HCT116 (cell line): ENCODE results near the gene FHOD3. TPM values are rescaled to one million over a fixed set of nuclear protein-coding genes. Genes with fewer than 3 reads are reported as not detected.

ENCODE experiments used
- ATAC-seq: fragments of 200-7000 bp; cut with Tn5 transposase; 2 replicates; pipeline ENCODE4 v1.9.1; 2020; ENCODE audit warnings: mild to moderate bottlenecking, moderate library complexity
- BruUV-seq: library from RNA; stranded (reverse); fragments of 400-500 nt; replicated peaks from 2 replicates; lab custom pipeline; 2021; lab: Mats Ljungman, UMichigan
- CTCF ChIA-PET: fragments of 300-600 bp; sonication (Branson Sonifier 250); formaldehyde crosslinking; loops from one replicate; lab custom pipeline; 2021; ENCODE audit warnings: antibody characterized with exemption; lab: Charles Lee
- POLR2A ChIA-PET: fragments of 300-600, 350-600 bp; sonication (Branson Sonifier 250); formaldehyde crosslinking; loops from one replicate; lab custom pipeline; 2021; ENCODE audit warnings: antibody characterized with exemption; lab: Charles Lee
- RAD21 ChIA-PET, 2 experiments: fragments of 300-600 bp; sonication (Branson Sonifier 250); formaldehyde crosslinking; loops; one replicate each; lab custom pipeline; 2023; ENCODE audit warnings: low total read pairs in 2 of 2; ENCODE audit not compliant: uncharacterized antibody in 2 of 2, unreplicated experiment in 2 of 2, low non-redundant PET in 1 of 2; lab: Charles Lee
- DNase-seq: peaks from one replicate; pipeline ENCODE4 v3.0.0-alpha.2; 2010; ENCODE audit warnings: low read depth, low spot score
- H2AFZ ChIP-seq: fragments of 200-600 bp; shearing (Covaris generic), sonication (generic); 2 replicates; pipeline ENCODE4 v1.6.1; 2017; ENCODE audit warnings: low read depth, mixed run types, mixed read lengths, antibody characterized with exemption, low read length; ENCODE audit not compliant: poor library complexity, severe bottlenecking
- H3K27ac ChIP-seq: 2 replicates; pipeline ENCODE4 v1.5.1; 2012; ENCODE audit warnings: low read depth, low read length
- H3K27me3 ChIP-seq: fragments of 200-600 bp; sonication (generic); 2 replicates; pipeline ENCODE4 v1.6.1; 2016; ENCODE audit warnings: mixed run types, low read length, mixed read lengths; ENCODE audit not compliant: insufficient read depth
- H3K36me3 ChIP-seq, 2 experiments: fragments of 200-500 bp in 1 of 2; fragments of 200-600 bp in 1 of 2; sonication (Bioruptor generic) in 1 of 2; sonication (generic) in 1 of 2; 2 replicates each; pipeline versions ENCODE4 v1.5.1 to v1.6.1; 2014 to 2016; ENCODE audit warnings: low read length in 2 of 2, inconsistent platforms in 1 of 2, mixed read lengths in 1 of 2, mixed run types in 1 of 2; ENCODE audit not compliant: insufficient read depth in 2 of 2, control insufficient read depth in 1 of 2
- H3K4me1 ChIP-seq, 2 experiments: fragments of 200-600 bp in 1 of 2; sonication (generic) in 1 of 2; 2 replicates each; pipeline versions ENCODE4 v1.5.1 to v1.6.1; 2012 to 2017; ENCODE audit warnings: low read length in 2 of 2, inconsistent platforms in 1 of 2, mild to moderate bottlenecking in 1 of 2, mixed read lengths in 1 of 2, mixed run types in 1 of 2, moderate library complexity in 1 of 2; ENCODE audit not compliant: insufficient read depth in 2 of 2, control insufficient read depth in 1 of 2
- H3K4me2 ChIP-seq: fragments of 200-600 bp; sonication (generic); 2 replicates; pipeline ENCODE4 v1.6.1; 2017; ENCODE audit warnings: mixed run types, low read length, mixed read lengths
- H3K4me3 ChIP-seq, 2 experiments: fragments of 200-600 bp in 1 of 2; sonication (generic) in 1 of 2; replicated peaks in 1 of 2; 2 replicates each; pipeline ENCODE4 v1.5.1; 2011 to 2016; ENCODE audit warnings: low read length in 2 of 2, control low read depth in 1 of 2, low read depth in 1 of 2, mild to moderate bottlenecking in 1 of 2, mixed read lengths in 1 of 2, mixed run types in 1 of 2
- H3K79me2 ChIP-seq: fragments of 200-600 bp; sonication (generic); 2 replicates; pipeline ENCODE4 v1.6.1; 2017; ENCODE audit warnings: mild to moderate bottlenecking, mixed run types, low read length, moderate library complexity, mixed read lengths; ENCODE audit not compliant: insufficient read depth
- H3K9ac ChIP-seq: fragments of 200-600 bp; sonication (generic); 2 replicates; pipeline ENCODE4 v1.6.1; 2016; ENCODE audit warnings: low read length, mixed read lengths
- H3K9me2 ChIP-seq: fragments of 200-600 bp; sonication (generic), shearing (Covaris generic); 2 replicates; pipeline ENCODE4 v1.6.1; 2017; ENCODE audit warnings: mixed run types, mild to moderate bottlenecking, moderate library complexity; ENCODE audit not compliant: insufficient read depth
- H3K9me3 ChIP-seq, 2 experiments: fragments of 200-500 bp in 1 of 2; fragments of 200-600 bp in 1 of 2; sonication (Bioruptor generic) in 1 of 2; sonication (generic) in 1 of 2; 2 replicates each; pipeline ENCODE4 v1.6.1; 2014 to 2017; ENCODE audit warnings: low read length in 2 of 2, mixed read lengths in 2 of 2, inconsistent platforms in 1 of 2, low read depth in 1 of 2, mild to moderate bottlenecking in 1 of 2, mixed run types in 1 of 2, moderate library complexity in 1 of 2; ENCODE audit not compliant: control insufficient read depth in 1 of 2, insufficient read depth in 1 of 2
- H4K20me1 ChIP-seq: fragments of 200-600 bp; sonication (generic), shearing (Covaris generic); 2 replicates; pipeline ENCODE4 v1.6.1; 2017; ENCODE audit warnings: mixed run types, mild to moderate bottlenecking, moderate library complexity; ENCODE audit not compliant: insufficient read depth
- CEBPB ChIP-seq: IDR thresholded peaks from 2 replicates; pipeline ENCODE4 v1.6.1; 2012; ENCODE audit warnings: low read depth
- CTCF ChIP-seq, 3 experiments: fragments of 200-600 bp in 1 of 3; sonication (generic) in 1 of 3; IDR thresholded peaks in 2 of 3; conservative IDR thresholded peaks in 1 of 3; 2 replicates each; pipeline ENCODE4 v1.5.1; 2012 to 2017; ENCODE audit warnings: low read depth in 2 of 3, low read length in 2 of 3, antibody characterized with exemption in 1 of 3, borderline replicate concordance in 1 of 3, control low read depth in 1 of 3, mild to moderate bottlenecking in 1 of 3, mixed read lengths in 1 of 3, mixed run types in 1 of 3, moderate library complexity in 1 of 3; ENCODE audit not compliant: insufficient read depth in 1 of 3
- JUND ChIP-seq: IDR thresholded peaks from 2 replicates; pipeline ENCODE4 v1.6.1; 2012
- POLR2A ChIP-seq: IDR thresholded peaks from 2 replicates; pipeline ENCODE4 v1.7.0; 2011; ENCODE audit warnings: borderline replicate concordance; ENCODE audit not compliant: insufficient read depth, insufficient read length; ENCODE audit errors: extremely low read depth
- POLR2AphosphoS5 ChIP-seq: IDR thresholded peaks from 2 replicates; pipeline ENCODE4 v1.6.1; 2011; ENCODE audit warnings: mild to moderate bottlenecking, low read depth, low read length, moderate library complexity
- TCF7L2 ChIP-seq: IDR thresholded peaks from 2 replicates; pipeline ENCODE4 v1.7.0; 2011; ENCODE audit warnings: borderline replicate concordance, inconsistent platforms; ENCODE audit not compliant: insufficient read depth, insufficient read length; ENCODE audit errors: extremely low read depth
- ZFX ChIP-seq: fragments of 450-650 bp; IDR thresholded peaks from 2 replicates; pipeline ENCODE4 v1.6.1; 2017
- intact Hi-C: fragments of 100-400 bp; cut with micrococcal nuclease; formaldehyde crosslinking; loops from 2 replicates; pipeline ENCODE4 v1.10.0; 2022
- total RNA-seq: library from RNA; stranded (reverse); gene quantifications from one replicate; pipeline ENCODE4 v1.2.1, GENCODE V29; 2021; ENCODE audit not compliant: unreplicated experiment
- TF ChIP-seq, protein P1 (sequence below): IDR thresholded peaks from 2 replicates; pipeline ENCODE4 v1.6.1; 2012; ENCODE audit warnings: low read depth
- TF ChIP-seq, protein P2 (sequence below): IDR thresholded peaks from 2 replicates; pipeline ENCODE4 v1.6.1; 2011; ENCODE audit warnings: mild to moderate bottlenecking, low read length, moderate library complexity; ENCODE audit not compliant: insufficient replicate concordance; ENCODE audit errors: extremely low read depth

FHOD3 gene
- total RNA-seq, 1 experiment from 2014 or later = 4.0 TPM

DNA sequence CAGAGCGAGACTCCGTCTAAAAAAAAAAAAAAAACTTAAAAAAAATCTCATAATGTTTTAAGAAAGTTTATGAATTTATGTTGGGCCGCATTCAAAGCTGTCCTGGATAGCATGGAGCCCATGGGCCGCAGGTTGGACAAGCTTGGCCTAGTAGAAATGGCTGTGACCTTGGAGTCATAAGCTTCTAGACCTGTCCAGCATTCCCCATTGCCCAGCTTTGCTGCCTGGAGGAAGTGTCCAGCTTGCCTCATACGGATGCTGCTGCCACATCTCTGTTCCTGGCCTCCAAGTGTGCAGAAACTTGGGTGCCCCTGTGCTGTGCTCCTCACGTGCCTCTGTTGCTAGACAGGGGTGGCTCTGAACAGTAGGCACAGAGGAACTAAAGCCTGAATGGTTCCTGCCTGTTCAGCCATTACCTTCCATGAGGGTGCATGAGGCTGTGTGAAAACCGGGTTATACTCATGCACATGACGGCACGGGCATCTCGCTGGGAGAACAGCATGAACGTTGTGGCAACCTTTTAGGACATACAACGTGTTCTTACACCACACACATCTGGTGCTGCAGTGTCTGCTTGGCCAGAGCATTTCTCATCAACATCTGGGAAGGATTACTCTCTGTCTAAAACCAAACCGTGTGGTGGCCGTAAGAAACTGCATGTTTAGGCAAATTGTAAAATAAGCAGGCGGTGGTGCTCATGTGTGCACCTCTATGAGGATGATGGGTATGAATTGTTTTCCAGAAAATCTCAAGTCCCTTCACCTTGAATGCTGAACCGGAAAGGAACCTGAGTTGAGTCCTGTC is 38.2 kb downstream of the FHOD3 start:
- Histone ChIP-seq H3K27me3 (no peaks in the 10 kb centered on the region), H3K4me3 (no peak overlapping the region), H4K20me1 (no peaks in the 10 kb centered on the region), H3K4me2 (no peak overlapping the region), H2AFZ (no peak overlapping the region), H3K9me3 (no peaks in the 10 kb centered on the region), H3K4me1 (no peaks in the 10 kb centered on the region; a peak in 1 of 4 replicates), H3K9me2 (no peaks in the 10 kb centered on the region), H3K36me3 (no peaks in the 10 kb centered on the region), H3K79me2 (no peaks in the 10 kb centered on the region), H3K27ac (no peak overlapping the region), H3K9ac (no peak overlapping the region)
- ATAC-seq (peak; percentile 58), DNase-seq (no peak)
- ChIA-PET RAD21 (no interaction called here), CTCF (no interaction called here), POLR2A (no interaction called here)
- BruUV-seq = no TSS peak
- intact Hi-C loops = no loop called here
- TF ChIP-seq CTCF (IDR thresholded peaks at IDR 0.05 in 2 of 3, conservative IDR thresholded peaks at IDR 0.05 in 1 of 3; ENCODE audit: borderline replicate concordance in 1 of 3, insufficient read depth in 1 of 3, low read depth in 2 of 3, low read length in 2 of 3) (peak in 1 of 3 experiments; percentile 11; a peak in 1 of 6 replicates), TCF7L2 (no peak)

- ChIA-PET RAD21 (no interaction called here), CTCF (no interaction called here), POLR2A (no interaction called here)
- no peaks in the 10 kb centered on the region for H3K9me3 ChIP-seq
- no peak overlapping the region for H3K27ac ChIP-seq
- no peak overlapping the region for H3K4me3 ChIP-seq
- no peaks in the 10 kb centered on the region for H3K27me3 ChIP-seq
- DNase-seq = no peak
- ATAC-seq = no peak
- H3K9me2 ChIP-seq = no peaks in the 10 kb centered on the region
- no peaks in the 10 kb centered on the region for H3K79me2 ChIP-seq
- no peaks in the 10 kb centered on the region for H4K20me1 ChIP-seq
- H3K36me3 ChIP-seq = no peaks in the 10 kb centered on the region
- no TSS peak for BruUV-seq
- intact Hi-C loops = no loop called here
- no peak overlapping the region for H2AFZ ChIP-seq
- no peak overlapping the region for H3K9ac ChIP-seq
- no peak overlapping the region for H3K4me2 ChIP-seq
- no peaks in the 10 kb centered on the region for H3K4me1 ChIP-seq
- no peak for TF ChIP-seq TCF7L2
- TF ChIP-seq, protein P1, sequence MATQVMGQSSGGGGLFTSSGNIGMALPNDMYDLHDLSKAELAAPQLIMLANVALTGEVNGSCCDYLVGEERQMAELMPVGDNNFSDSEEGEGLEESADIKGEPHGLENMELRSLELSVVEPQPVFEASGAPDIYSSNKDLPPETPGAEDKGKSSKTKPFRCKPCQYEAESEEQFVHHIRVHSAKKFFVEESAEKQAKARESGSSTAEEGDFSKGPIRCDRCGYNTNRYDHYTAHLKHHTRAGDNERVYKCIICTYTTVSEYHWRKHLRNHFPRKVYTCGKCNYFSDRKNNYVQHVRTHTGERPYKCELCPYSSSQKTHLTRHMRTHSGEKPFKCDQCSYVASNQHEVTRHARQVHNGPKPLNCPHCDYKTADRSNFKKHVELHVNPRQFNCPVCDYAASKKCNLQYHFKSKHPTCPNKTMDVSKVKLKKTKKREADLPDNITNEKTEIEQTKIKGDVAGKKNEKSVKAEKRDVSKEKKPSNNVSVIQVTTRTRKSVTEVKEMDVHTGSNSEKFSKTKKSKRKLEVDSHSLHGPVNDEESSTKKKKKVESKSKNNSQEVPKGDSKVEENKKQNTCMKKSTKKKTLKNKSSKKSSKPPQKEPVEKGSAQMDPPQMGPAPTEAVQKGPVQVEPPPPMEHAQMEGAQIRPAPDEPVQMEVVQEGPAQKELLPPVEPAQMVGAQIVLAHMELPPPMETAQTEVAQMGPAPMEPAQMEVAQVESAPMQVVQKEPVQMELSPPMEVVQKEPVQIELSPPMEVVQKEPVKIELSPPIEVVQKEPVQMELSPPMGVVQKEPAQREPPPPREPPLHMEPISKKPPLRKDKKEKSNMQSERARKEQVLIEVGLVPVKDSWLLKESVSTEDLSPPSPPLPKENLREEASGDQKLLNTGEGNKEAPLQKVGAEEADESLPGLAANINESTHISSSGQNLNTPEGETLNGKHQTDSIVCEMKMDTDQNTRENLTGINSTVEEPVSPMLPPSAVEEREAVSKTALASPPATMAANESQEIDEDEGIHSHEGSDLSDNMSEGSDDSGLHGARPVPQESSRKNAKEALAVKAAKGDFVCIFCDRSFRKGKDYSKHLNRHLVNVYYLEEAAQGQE = no peak
- TF ChIP-seq ZFX = no peak
- no peak for TF ChIP-seq JUND
- TF ChIP-seq POLR2A = no peak
- TF ChIP-seq, protein P2, sequence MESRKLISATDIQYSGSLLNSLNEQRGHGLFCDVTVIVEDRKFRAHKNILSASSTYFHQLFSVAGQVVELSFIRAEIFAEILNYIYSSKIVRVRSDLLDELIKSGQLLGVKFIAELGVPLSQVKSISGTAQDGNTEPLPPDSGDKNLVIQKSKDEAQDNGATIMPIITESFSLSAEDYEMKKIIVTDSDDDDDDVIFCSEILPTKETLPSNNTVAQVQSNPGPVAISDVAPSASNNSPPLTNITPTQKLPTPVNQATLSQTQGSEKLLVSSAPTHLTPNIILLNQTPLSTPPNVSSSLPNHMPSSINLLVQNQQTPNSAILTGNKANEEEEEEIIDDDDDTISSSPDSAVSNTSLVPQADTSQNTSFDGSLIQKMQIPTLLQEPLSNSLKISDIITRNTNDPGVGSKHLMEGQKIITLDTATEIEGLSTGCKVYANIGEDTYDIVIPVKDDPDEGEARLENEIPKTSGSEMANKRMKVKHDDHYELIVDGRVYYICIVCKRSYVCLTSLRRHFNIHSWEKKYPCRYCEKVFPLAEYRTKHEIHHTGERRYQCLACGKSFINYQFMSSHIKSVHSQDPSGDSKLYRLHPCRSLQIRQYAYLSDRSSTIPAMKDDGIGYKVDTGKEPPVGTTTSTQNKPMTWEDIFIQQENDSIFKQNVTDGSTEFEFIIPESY = no peak
- TF ChIP-seq CEBPB = no peak
- no peak for TF ChIP-seq POLR2AphosphoS5
Measured at GRCh38 chr18:36337679-36338402, 40.3 kb downstream of the FHOD3 start.
